Measurements from ENCODE around the gene STX8.

STX8 gene

GRCh38 chr17:9361188-9361955 lies 214.2 kb downstream of the STX8 start:
- ChIA-PET CTCF (interaction anchor here (1.0 to 1.2 kb wide), 2 partner anchors 15 to 41 kb away, joined by 3 to 5 read pairs; no protein-coding TSS in a partner anchor), POLR2A (no interaction called here)
- no peak for TF ChIP-seq RBAK (tag by site-specific recombination; IDR thresholded peaks at IDR 0.05)
- TF ChIP-seq SP2 (tag by site-specific recombination; IDR thresholded peaks at IDR 0.05): no peak
- TF ChIP-seq ZXDB (tag by site-specific recombination; IDR thresholded peaks at IDR 0.05): no peak
- TF ChIP-seq ZNF843 (tag by site-specific recombination; IDR thresholded peaks at IDR 0.05): no peak
- no peak for TF ChIP-seq ZNF529 (tag by site-specific recombination; IDR thresholded peaks at IDR 0.05; ENCODE audit: insufficient replicate concordance)
- no peak for TF ChIP-seq ZNF473 (tag by site-specific recombination; IDR thresholded peaks at IDR 0.05)
- TF ChIP-seq WT1 (tag by site-specific recombination; IDR thresholded peaks at IDR 0.05): no peak
- TF ChIP-seq ZIC2 (tag by site-specific recombination; IDR thresholded peaks at IDR 0.05): no peak
- TF ChIP-seq ZFP37 (tag by site-specific recombination; IDR thresholded peaks at IDR 0.05): no peak
- no peak for TF ChIP-seq ZBTB1 (tag by site-specific recombination; IDR thresholded peaks at IDR 0.05)
- TF ChIP-seq ZNF521 (tag by site-specific recombination; IDR thresholded peaks at IDR 0.05): no peak
- TF ChIP-seq IKZF3 (tag by site-specific recombination; IDR thresholded peaks at IDR 0.05): no peak
- no peak for TF ChIP-seq ZNF280D (tag by site-specific recombination; IDR thresholded peaks at IDR 0.05)
- no peak for TF ChIP-seq ZFP69B (tag by site-specific recombination; IDR thresholded peaks at IDR 0.05)
- TF ChIP-seq ZNF132 (tag by site-specific recombination; IDR thresholded peaks at IDR 0.05; ENCODE audit: borderline replicate concordance): no peak
- TF ChIP-seq ZNF362 (tag by site-specific recombination; IDR thresholded peaks at IDR 0.05): no peak
- TF ChIP-seq KLF1 (tag by site-specific recombination; IDR thresholded peaks at IDR 0.05): no peak
- no peak for TF ChIP-seq KLF9 (tag by site-specific recombination; IDR thresholded peaks at IDR 0.05; ENCODE audit: low read depth)
- no peak for TF ChIP-seq BCL11B (tag by site-specific recombination; IDR thresholded peaks at IDR 0.05; ENCODE audit: low read depth)
- Histone ChIP-seq H3K27ac (ENCODE audit: extremely low read depth, low read depth, low read length) (no peak overlapping the region), H3K36me3 (ENCODE audit: control insufficient read depth in 2 of 2, insufficient read depth in 1 of 2, low read length in 2 of 2) (no peaks in the 10 kb centered on the region), H3K4me1 (ENCODE audit: control insufficient read depth, insufficient read depth, low read length) (peaks cover 9% of the 10 kb centered on the region), H3K4me3 (ENCODE audit: low read depth, low read length) (no peak overlapping the region), H3K9me3 (ENCODE audit: control insufficient read depth, insufficient read depth, low read depth, low read length) (no peaks in the 10 kb centered on the region)

- Histone ChIP-seq H3K27ac (ENCODE audit: extremely low read depth, low read depth, low read length) (no peak overlapping the region), H3K4me3 (ENCODE audit: low read depth, low read length) (no peak overlapping the region), H3K9me3 (ENCODE audit: control insufficient read depth, insufficient read depth, low read depth, low read length) (no peaks in the 10 kb centered on the region), H3K36me3 (ENCODE audit: control insufficient read depth in 2 of 2, insufficient read depth in 1 of 2, low read length in 2 of 2) (no peaks in the 10 kb centered on the region), H3K4me1 (ENCODE audit: control insufficient read depth, insufficient read depth, low read length) (peaks cover 9% of the 10 kb centered on the region)
- no peak for TF ChIP-seq ZNF555 (tag by site-specific recombination; conservative IDR thresholded peaks at IDR 0.05)
- ChIA-PET CTCF (interaction anchor here (0.7 to 1.0 kb wide), 2 partner anchors 16 to 866 kb away, joined by 3 read pairs; no protein-coding TSS in a partner anchor), POLR2A (interaction anchor here (0.7 kb wide), 1 partner anchor 1324 kb away, joined by 3 read pairs; no protein-coding TSS in a partner anchor)
These were observed 214.9 kb downstream of the STX8 start for GRCh38 chr17:9360677-9361081.

Data from HEK293 (cell line).